ENCODE results near the gene SRGAP2.
"Not testable (repeated sequence)": the region's sequence is repeated elsewhere in the genome, so short reads cannot be mapped to it uniquely, and the experiment has no call there.

Gene SRGAP2

GRCh38 chr1:206229286-206229685 is 25.9 kb downstream of the SRGAP2 start:
- H3K9me3 Mint-ChIP-seq, H3K4me1 Mint-ChIP-seq, H3K27ac Mint-ChIP-seq, H3K36me3 Mint-ChIP-seq, H3K4me3 Mint-ChIP-seq, H3K27me3 Mint-ChIP-seq: not testable (repeated sequence)

GRCh38 chr1:206231989-206232388 is 28.6 kb downstream of the SRGAP2 start:
- H3K27me3 Mint-ChIP-seq, H3K4me3 Mint-ChIP-seq, H3K27ac Mint-ChIP-seq, H3K36me3 Mint-ChIP-seq, H3K4me1 Mint-ChIP-seq, H3K9me3 Mint-ChIP-seq: not testable (repeated sequence)

- not testable (repeated sequence) for H3K36me3 Mint-ChIP-seq, H3K27ac Mint-ChIP-seq, H3K4me1 Mint-ChIP-seq, H3K27me3 Mint-ChIP-seq, H3K9me3 Mint-ChIP-seq, H3K4me3 Mint-ChIP-seq
Observed at GRCh38 chr1:206232970-206233645, 29.8 kb downstream of the SRGAP2 start.

DNA sequence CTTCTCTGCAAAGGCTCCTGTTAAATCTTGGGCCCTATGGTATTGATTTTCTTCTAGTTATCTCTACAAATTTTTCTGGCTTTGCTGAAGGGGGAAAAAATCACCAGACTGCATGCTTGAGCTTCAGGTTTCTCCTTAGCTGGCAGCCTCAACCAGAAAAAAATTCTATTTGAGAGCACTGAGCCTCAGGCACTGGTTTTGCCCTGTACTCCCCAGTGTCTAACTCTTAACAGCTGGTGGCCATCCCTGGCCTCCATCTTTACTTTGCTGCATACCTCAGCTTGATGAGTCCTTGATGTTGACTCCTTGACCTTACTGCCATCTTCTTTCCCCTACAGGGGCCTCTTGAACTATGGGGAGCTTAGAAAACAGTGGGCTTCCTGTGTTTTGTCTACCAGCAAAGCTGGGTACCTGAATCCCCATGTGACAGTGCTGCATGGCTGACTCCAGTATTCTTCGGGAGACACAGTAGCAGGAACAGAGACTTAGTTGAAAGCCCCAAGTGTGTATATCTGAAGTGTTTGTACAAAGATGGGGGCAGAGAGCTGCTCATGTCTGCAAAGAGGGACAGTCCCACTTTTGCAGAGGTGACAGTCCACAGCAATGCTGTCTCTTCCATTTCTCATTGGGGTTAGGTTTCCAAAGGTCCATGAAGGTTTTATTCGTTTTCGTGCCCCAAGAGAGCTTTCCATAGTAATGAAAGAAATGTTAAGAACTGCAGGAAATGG is 31.0 kb downstream of the SRGAP2 start:
- H3K27me3 Mint-ChIP-seq, H3K4me3 Mint-ChIP-seq, H3K4me1 Mint-ChIP-seq, H3K36me3 Mint-ChIP-seq, H3K9me3 Mint-ChIP-seq, H3K27ac Mint-ChIP-seq: not testable (repeated sequence)

DNA sequence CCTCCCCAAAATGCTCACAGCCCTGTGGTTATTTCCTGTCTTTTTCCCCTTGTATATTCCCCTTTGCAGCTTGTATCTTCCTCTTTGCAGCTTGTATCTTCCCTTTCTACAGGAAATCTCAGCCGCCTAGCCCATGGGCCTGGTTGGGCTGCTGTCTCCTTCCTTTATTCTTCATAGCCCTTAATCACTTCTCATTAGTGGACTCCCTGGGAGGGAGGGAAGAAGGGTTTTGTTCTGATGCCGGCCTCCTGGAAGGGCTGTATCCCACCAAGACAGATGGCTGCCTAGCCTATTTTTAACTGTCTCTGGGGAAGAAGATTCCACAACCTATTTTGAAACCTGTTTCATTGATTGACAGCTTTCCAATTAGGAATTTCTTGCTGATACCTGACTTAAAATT is 31.8 kb downstream of the SRGAP2 start:
- H3K36me3 Mint-ChIP-seq, H3K9me3 Mint-ChIP-seq, H3K27ac Mint-ChIP-seq: not testable (repeated sequence)

GRCh38 chr1:206240288-206240687 is 36.9 kb downstream of the SRGAP2 start:
- not testable (repeated sequence) for H3K4me1 Mint-ChIP-seq, H3K27ac Mint-ChIP-seq, H3K9me3 Mint-ChIP-seq, H3K4me3 Mint-ChIP-seq, H3K27me3 Mint-ChIP-seq, H3K36me3 Mint-ChIP-seq

More for the DNA sequence above, 31.8 kb downstream of the SRGAP2 start:
- not testable (repeated sequence) for H3K4me1 Mint-ChIP-seq, H3K4me3 Mint-ChIP-seq, H3K27me3 Mint-ChIP-seq

- H3K4me3 Mint-ChIP-seq, result not testable (repeated sequence)
Observed at GRCh38 chr1:206243335-206243734, 40.0 kb downstream of the SRGAP2 start.

DNA sequence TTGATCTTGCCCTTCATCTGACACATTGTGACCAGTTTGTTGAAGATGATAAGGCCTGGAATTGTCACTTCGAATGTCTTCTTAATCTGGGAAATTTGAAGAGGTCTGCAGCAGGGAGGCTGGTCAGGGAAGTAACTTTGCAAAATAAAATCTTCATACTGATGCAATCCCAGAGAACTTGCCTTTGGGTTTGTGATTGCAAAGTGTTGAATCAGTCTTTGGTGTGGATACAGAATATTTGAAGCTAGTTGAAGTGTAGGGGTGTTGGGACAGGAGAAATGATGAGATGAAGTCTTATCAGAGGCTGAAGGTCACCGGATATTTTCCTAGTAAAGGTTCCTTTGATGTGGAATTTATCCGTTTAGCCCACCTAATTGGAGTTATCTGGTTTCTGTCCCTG is 42.1 kb downstream of the SRGAP2 start:
- H3K36me3 Mint-ChIP-seq, H3K4me1 Mint-ChIP-seq, H3K27ac Mint-ChIP-seq, H3K27me3 Mint-ChIP-seq, H3K4me3 Mint-ChIP-seq, H3K9me3 Mint-ChIP-seq: not testable (repeated sequence)

More at GRCh38 chr1:206243335-206243734, 40.0 kb downstream of the SRGAP2 start:
- not testable (repeated sequence) for H3K9me3 Mint-ChIP-seq, H3K27ac Mint-ChIP-seq, H3K36me3 Mint-ChIP-seq, H3K27me3 Mint-ChIP-seq, H3K4me1 Mint-ChIP-seq

- not testable (repeated sequence) for H3K36me3 Mint-ChIP-seq, H3K4me3 Mint-ChIP-seq, H3K27me3 Mint-ChIP-seq, H3K27ac Mint-ChIP-seq, H3K9me3 Mint-ChIP-seq, H3K4me1 Mint-ChIP-seq
Observed at GRCh38 chr1:206246129-206246886, 43.0 kb downstream of the SRGAP2 start.

DNA sequence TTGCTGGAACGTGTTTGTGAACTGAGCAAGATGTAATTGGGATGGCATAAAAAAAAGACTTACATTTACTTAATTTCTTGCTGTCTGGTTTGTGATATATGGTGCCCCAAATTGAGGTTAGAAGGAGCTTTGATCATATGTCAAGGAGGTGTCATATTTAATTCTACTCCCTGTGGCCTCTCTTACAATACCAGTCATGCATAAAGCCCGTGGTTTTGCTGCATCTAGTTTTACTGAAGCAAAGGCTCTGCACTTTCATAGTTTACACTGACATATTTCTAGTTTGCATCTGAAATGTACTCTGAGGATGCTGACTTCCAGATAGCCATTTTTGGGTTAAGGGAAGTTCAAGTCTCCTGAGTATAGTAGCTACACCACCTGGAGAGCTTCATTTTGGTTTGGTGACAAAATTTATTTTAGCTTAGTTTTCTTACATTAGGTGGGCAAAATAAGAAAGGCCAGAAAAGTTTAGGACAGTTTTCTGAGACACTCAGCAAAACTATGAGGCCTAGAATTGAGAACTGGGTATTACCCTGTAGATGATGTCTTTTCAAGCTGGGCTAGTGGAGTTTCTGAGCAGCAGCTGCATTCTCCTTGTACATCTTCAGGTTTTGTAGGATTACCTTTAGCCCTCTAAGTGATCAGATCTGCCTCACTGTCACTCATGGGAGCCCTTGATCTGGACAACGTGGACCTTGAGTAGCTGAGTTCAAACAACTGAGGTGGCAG is 47.8 kb downstream of the SRGAP2 start:
- not testable (repeated sequence) for H3K36me3 Mint-ChIP-seq, H3K4me3 Mint-ChIP-seq, H3K4me1 Mint-ChIP-seq, H3K27me3 Mint-ChIP-seq, H3K9me3 Mint-ChIP-seq, H3K27ac Mint-ChIP-seq

- not testable (repeated sequence) for H3K9me3 Mint-ChIP-seq, H3K27me3 Mint-ChIP-seq, H3K4me1 Mint-ChIP-seq, H3K4me3 Mint-ChIP-seq, H3K27ac Mint-ChIP-seq, H3K36me3 Mint-ChIP-seq
Observed at GRCh38 chr1:206252680-206253335, 49.5 kb downstream of the SRGAP2 start.
